Nucleus accumbens (tissue), 56 donors: ENCODE data around the gene TROAP.
A peak's percentile ranks its signal among the peaks of the same experiment; 100 is the strongest.
"Not testable (repeated sequence)": the region's sequence is repeated elsewhere in the genome, so short reads cannot be mapped to it uniquely, and the experiment has no call there.

ENCODE experiments used
- DNase-seq, 56 donors: peaks; one replicate each; lab custom pipeline; 2025; lab: John Stamatoyannopoulos, UW

The TROAP gene

GRCh38 chr12:49327368-49327767 is 4.3 kb downstream of the TROAP start:
- DNase-seq: no peak

DNA sequence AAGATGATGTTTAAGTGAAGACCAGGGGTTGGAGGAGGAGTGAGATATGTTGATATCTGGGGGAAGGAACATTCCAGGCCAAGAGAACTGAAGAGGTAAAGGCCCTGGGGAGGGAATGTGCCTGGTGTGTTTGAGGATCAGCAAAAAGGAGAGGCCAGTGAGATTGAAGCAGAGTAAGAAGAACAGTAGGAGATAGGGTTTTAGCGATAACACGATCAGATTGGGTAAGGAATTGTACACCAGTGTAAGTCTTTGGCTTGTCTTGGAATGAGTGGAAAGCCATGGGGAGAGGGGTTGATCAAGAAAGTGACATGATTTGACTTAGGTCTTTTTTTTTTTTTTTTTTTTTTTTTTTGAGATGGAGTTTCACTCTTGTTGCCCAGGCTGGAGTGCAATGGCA is 4.8 kb downstream of the TROAP start:
- no peak for DNase-seq

DNA sequence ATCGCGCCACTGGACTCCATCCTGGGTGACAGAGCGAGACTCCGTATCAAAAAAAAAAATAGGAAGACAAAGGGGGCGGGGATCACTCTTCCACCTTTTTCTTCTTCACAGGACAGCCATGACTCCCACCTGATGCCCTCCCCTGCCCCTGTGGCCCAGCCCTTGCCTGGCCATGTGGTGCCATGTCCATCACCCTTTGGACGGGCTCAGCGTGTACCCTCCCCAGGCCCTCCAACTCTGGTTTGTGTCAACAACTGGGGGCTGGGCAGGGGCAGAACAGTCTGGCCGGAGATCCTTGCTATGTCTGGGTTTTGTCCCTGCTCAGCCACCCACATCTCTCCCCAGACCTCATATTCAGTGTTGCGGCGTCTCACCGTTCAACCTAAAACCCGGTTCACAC is 5.8 kb downstream of the TROAP start:
- no peak for DNase-seq

- no peak for DNase-seq
These were observed 7.1 kb downstream of the TROAP start for GRCh38 chr12:49330032-49330619.

- no peak for DNase-seq
These were observed 7.8 kb downstream of the TROAP start for GRCh38 chr12:49330631-49331379.

GRCh38 chr12:49331380-49332222 is 8.5 kb downstream of the TROAP start:
- DNase-seq: peak in 45 of 56 donors; percentile 13 to 78 (median 38)

- DNase-seq: no peak
These were observed 9.4 kb downstream of the TROAP start for GRCh38 chr12:49332441-49332861.

- no peak for DNase-seq
These were observed 9.9 kb downstream of the TROAP start for GRCh38 chr12:49332891-49333371.

DNA sequence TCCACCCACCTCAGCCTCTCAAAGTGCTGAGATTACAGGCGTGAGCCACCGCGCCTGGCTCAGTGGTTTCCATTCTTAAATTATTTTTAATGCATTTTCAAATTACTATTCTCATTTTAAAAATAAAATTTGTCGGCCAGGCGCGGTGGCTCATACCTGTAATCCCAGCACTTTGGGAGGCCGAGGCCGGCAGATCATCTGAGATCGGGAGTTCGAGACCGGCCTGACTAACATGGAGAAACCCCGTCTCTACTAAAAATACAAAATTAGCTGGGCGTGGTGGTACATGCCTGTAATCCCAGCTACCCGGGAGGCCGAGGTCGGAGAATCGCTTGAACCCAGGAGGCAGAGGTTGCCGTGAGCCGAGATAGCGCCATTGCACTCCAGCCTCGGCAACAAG is 10.7 kb downstream of the TROAP start:
- DNase-seq: not testable (repeated sequence)

DNA sequence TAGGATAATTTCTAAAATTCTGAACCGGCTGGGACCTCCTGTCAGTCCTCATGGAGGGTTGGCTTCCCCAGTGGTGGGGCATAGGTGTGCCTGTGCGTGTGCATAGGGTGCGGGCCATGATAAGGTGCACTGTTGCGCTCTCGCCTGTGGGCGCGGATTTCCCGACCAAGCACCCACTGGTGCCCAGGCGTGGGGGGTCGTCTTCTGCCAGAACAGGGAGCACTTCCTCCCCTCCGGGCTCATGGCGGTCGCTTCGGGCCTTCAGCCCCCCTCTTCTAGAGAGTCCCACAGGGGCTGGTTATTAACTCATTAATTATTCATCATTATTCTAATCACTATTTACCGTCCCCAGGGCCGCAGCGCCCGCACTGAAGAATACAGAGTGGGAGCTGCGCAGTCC is 11.2 kb downstream of the TROAP start:
- DNase-seq: no peak

DNA sequence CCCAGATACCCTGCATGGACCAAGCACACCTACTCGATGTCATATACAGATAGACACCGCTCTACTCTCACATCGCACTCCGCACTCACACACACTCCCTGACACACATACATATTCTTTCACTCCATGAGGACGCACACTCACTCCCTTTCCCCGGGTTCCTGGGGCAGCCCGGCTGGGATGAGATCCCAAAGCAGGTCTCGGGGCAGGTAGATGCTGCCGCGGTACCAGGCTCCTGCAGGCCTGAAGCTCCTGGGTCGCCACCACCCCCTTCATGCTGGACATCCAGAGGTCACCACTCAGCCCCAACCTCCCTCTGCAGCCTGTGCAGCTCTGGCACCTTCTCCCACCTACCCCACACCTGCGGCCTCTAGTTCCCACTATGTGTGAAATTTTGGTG is 11.6 kb downstream of the TROAP start:
- no peak for DNase-seq

GRCh38 chr12:49335118-49335954 is 12.3 kb downstream of the TROAP start:
- DNase-seq: no peak

- DNase-seq: no peak
These were observed 13.0 kb downstream of the TROAP start for GRCh38 chr12:49335955-49336644.

- DNase-seq: peak in 47 of 56 donors; percentile 6 to 86 (median 48)
These were observed 13.9 kb downstream of the TROAP start, which contains the start of gene C1QL4 for GRCh38 chr12:49336645-49337584. TSS of gene C1QL4 (minus strand) at chr12:49337188. CDS start at chr12:49336477, 711 bp downstream.

GRCh38 chr12:49338830-49339463 is 15.9 kb downstream of the TROAP start:
- no peak for DNase-seq

DNA sequence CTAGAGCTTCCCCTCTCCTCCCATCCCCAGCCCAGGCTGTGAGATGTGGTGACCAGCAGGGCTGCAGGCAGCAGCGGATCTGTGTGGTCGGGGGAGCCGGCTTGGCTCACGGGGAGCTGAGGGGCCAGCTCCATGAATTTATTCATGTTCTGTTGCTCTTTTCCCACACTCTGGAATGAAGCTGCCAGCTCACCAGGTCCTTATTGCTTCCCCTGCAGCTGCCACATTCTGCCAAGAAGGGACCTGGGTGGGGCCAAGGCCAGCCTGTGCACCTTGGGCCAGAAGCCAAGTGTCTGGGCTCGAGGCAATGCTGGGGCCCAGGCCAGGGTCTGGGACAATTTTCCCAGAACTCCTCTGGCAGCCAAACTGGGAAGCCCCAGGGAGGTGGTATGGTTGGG is 16.4 kb downstream of the TROAP start:
- peak in 1 of 56 donors; percentile 2 for DNase-seq

DNA sequence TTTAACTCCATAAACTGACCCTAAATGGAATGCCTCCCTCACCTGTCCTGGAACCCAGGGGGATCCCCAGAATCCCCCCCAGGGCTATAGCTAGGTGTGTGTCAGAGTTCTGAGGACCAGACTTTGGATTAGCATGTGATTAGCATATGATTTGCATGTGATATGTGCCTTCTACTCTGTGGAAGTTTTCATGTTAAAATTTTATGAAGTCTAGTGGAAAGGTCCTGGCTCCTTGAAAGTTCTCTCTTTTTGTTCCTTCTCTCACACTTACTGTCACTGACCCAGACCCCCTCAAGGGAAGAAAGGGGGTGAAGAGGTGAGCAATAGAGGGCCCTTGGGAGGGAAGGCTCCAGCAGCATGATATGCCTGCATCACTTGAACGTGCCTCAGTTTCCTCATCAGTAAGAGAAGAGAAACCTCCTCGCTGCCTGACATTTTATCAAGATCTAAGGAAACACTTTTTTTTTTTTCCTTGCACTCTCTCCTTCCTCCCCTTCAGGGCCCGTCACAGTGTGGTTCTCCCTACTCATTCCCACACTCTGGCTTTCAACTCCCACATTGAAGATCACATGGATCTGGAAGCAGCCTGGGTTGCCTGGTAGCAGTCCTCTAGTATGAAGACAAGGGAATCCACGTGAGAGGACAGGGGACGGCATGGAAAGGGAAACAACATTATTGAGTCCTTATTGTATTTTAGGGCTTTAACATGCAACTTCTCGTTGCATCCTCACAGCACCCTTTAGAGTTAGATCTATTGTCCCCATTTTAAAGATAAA is 17.2 kb downstream of the TROAP start:
- no peak for DNase-seq
